Smooth muscle cell (in vitro differentiated cells): ENCODE measurements around the gene GAPDHS. TPM values are rescaled to one million over a fixed set of nuclear protein-coding genes. Genes with fewer than 3 reads are reported as not detected.

Source experiments
- DNase-seq: peaks from one replicate; lab custom pipeline; 2025; ENCODE audit not compliant: unreplicated experiment; lab: John Stamatoyannopoulos, UW
- H2AFZ ChIP-seq: fragments of 200-600 bp; sonication (generic); 2 replicates; pipeline ENCODE4 v1.6.0; 2016; ENCODE audit warnings: antibody characterized with exemption, low read depth, mild to moderate bottlenecking
- H3F3A ChIP-seq: fragments of 200-600 bp; sonication (generic); 2 replicates; pipeline ENCODE4 v1.6.0; 2017; ENCODE audit warnings: antibody characterized with exemption, low read depth
- H3K27ac ChIP-seq: fragments of 200-600 bp; sonication (generic); 2 replicates; pipeline ENCODE4 v1.5.1; 2016; ENCODE audit warnings: low read depth, mild to moderate bottlenecking
- H3K27me3 ChIP-seq: fragments of 200-600 bp; sonication (generic); 2 replicates; pipeline ENCODE4 v1.6.1; 2016; ENCODE audit warnings: low read depth, mild to moderate bottlenecking
- H3K36me3 ChIP-seq: fragments of 200-600 bp; sonication (generic); 2 replicates; pipeline ENCODE4 v1.5.1; 2016; ENCODE audit warnings: low read depth
- H3K4me1 ChIP-seq: fragments of 200-600 bp; sonication (generic); 2 replicates; pipeline ENCODE4 v1.5.1; 2016; ENCODE audit warnings: low read depth
- H3K4me2 ChIP-seq: fragments of 200-600 bp; sonication (generic); 2 replicates; pipeline ENCODE4 v1.6.0; 2016; ENCODE audit warnings: mild to moderate bottlenecking
- H3K4me3 ChIP-seq: fragments of 200-600 bp; sonication (generic); 2 replicates; pipeline ENCODE4 v1.5.1; 2016; ENCODE audit warnings: mild to moderate bottlenecking
- H3K79me2 ChIP-seq: fragments of 200-600 bp; sonication (generic); 2 replicates; pipeline ENCODE4 v1.6.0; 2016; ENCODE audit warnings: low read depth, mild to moderate bottlenecking
- H3K9ac ChIP-seq: fragments of 200-600 bp; sonication (generic); 2 replicates; pipeline ENCODE4 v1.6.0; 2016; ENCODE audit warnings: low read depth
- H3K9me3 ChIP-seq: fragments of 200-600 bp; sonication (generic); replicated peaks from 2 replicates; pipeline ENCODE4 v1.5.1; 2016; ENCODE audit warnings: low read depth
- H4K20me1 ChIP-seq: fragments of 200-600 bp; sonication (generic); 2 replicates; pipeline ENCODE4 v1.6.0; 2016; ENCODE audit warnings: low read depth
- CTCF ChIP-seq: fragments of 200-600 bp; sonication (generic); IDR thresholded peaks from 2 replicates; pipeline ENCODE4 v1.5.1; 2017; ENCODE audit warnings: borderline replicate concordance, mild to moderate bottlenecking, antibody characterized with exemption; ENCODE audit not compliant: insufficient read depth, poor library complexity, severe bottlenecking
- WGBS: methylation state at CpG from one replicate; pipeline ENCODE4 v1.1.7; 2016; ENCODE audit warnings: low lambda C conversion rate; 5-methylcytosine and 5-hydroxymethylcytosine counted together
- polyA plus RNA-seq: library from polyadenylated mRNA; unstranded; fragments of >200 nt; fragmentation: Nextera tagmentation; extraction: Ambion mirVana; gene quantifications from 2 replicates; pipeline ENCODE4 v1.2.1, GENCODE V29; 2016
- total RNA-seq: library from RNA; depleted of rRNA; stranded (reverse); fragments of >200 nt; gene quantifications from 2 replicates; pipeline ENCODE4 v1.2.3, GENCODE V29; 2014

The GAPDHS gene
- total and polyA plus RNA-seq, 2 experiments from 2014 or later, result 0.16 TPM; not detected in 1

DNA sequence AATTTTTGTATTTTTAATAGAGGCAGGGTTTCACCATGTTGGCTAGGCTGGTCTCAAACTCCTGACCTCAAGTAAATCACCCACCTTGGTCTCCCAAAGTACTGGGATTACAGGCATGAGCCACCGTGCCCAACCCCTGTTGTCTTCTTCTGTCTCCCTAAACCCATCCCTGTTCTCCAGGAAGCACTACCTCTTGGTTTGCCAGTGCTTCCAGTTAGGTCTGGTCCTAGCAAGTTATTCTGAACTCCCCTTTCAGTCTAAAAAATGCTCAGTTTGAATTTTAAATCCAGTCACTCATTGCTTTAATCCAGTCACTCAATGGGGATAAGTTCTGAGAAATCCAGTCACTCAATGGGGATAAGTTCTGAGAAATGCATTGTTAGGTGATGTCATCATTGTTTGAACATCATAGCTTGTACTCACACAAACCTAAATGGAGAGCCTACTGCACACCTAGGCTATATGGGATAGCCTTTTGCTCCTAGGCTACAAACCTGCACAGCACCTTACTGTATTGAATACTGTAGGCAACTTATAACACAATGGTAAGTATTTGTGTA is 38.2 kb downstream of the GAPDHS start:
- Histone ChIP-seq H3F3A (no peaks in the 10 kb centered on the region), H4K20me1 (no peaks in the 10 kb centered on the region), H2AFZ (no peak overlapping the region), H3K9ac (no peak overlapping the region), H3K79me2 (no peaks in the 10 kb centered on the region), H3K27me3 (peaks cover 4% of the 10 kb centered on the region), H3K27ac (no peak overlapping the region), H3K9me3 (no peaks in the 10 kb centered on the region), H3K36me3 (no peaks in the 10 kb centered on the region), H3K4me3 (no peak overlapping the region), H3K4me2 (no peak overlapping the region), H3K4me1 (no peaks in the 10 kb centered on the region)
- no peak for DNase-seq
- no peak for TF ChIP-seq CTCF
- WGBS, result 93% methylated on average over 1 of the region's 1 CpG

GRCh38 chr19:35577918-35578317 is 44.7 kb downstream of the GAPDHS start:
- H3K79me2 ChIP-seq, result no peaks in the 10 kb centered on the region
- no peaks in the 10 kb centered on the region for H3K27me3 ChIP-seq
- TF ChIP-seq CTCF, result no peak
- no peaks in the 10 kb centered on the region for H3K9me3 ChIP-seq
- no peaks in the 10 kb centered on the region for H3K4me1 ChIP-seq
- 57% methylated on average over 1 of the region's 1 CpG for WGBS
- no peak overlapping the region for H2AFZ ChIP-seq
- no peaks in the 10 kb centered on the region for H3F3A ChIP-seq
- H3K4me2 ChIP-seq, result no peak overlapping the region
- no peak overlapping the region for H3K9ac ChIP-seq
- H3K36me3 ChIP-seq, result no peaks in the 10 kb centered on the region
- DNase-seq, result no peak
- no peak overlapping the region for H3K27ac ChIP-seq
- no peak overlapping the region for H3K4me3 ChIP-seq
- no peaks in the 10 kb centered on the region for H4K20me1 ChIP-seq

- no peak overlapping the region for H3K4me3 ChIP-seq
- H3K36me3 ChIP-seq, result no peaks in the 10 kb centered on the region
- H3F3A ChIP-seq, result no peaks in the 10 kb centered on the region
- TF ChIP-seq CTCF, result no peak
- WGBS, result 80% methylated on average over 7 of the region's 7 CpGs
- H3K79me2 ChIP-seq, result no peaks in the 10 kb centered on the region
- no peaks in the 10 kb centered on the region for H3K4me1 ChIP-seq
- H3K27ac ChIP-seq, result no peak overlapping the region
- no peak overlapping the region for H3K9ac ChIP-seq
- no peak for DNase-seq
- H4K20me1 ChIP-seq, result no peaks in the 10 kb centered on the region
- H3K9me3 ChIP-seq, result no peaks in the 10 kb centered on the region
- no peak overlapping the region for H3K4me2 ChIP-seq
- no peak overlapping the region for H2AFZ ChIP-seq
- no peaks in the 10 kb centered on the region for H3K27me3 ChIP-seq
Observed at GRCh38 chr19:35578707-35579106, 45.5 kb downstream of the GAPDHS start.

GRCh38 chr19:35582760-35583159 is 49.5 kb downstream of the GAPDHS start:
- no peaks in the 10 kb centered on the region for H3K9me3 ChIP-seq
- no peak for TF ChIP-seq CTCF
- no peaks in the 10 kb centered on the region for H3F3A ChIP-seq
- H3K79me2 ChIP-seq, result no peaks in the 10 kb centered on the region
- no peak overlapping the region for H2AFZ ChIP-seq
- WGBS, result 95% methylated on average over 1 of the region's 1 CpG
- no peaks in the 10 kb centered on the region for H4K20me1 ChIP-seq
- H3K9ac ChIP-seq, result no peak overlapping the region
- H3K36me3 ChIP-seq, result no peaks in the 10 kb centered on the region
- no peak for DNase-seq
- no peak overlapping the region for H3K4me2 ChIP-seq
- H3K27me3 ChIP-seq, result peaks cover 6% of the 10 kb centered on the region
- H3K27ac ChIP-seq, result no peak overlapping the region
- H3K4me1 ChIP-seq, result no peaks in the 10 kb centered on the region
- H3K4me3 ChIP-seq, result no peak overlapping the region
